Measurements from ENCODE around the gene CST3. TPM values are rescaled to one million over a fixed set of nuclear protein-coding genes. Genes with fewer than 3 reads are reported as not detected.
"Not testable (repeated sequence)": the region's sequence is repeated elsewhere in the genome, so short reads cannot be mapped to it uniquely, and the experiment has no call there.

The CST3 gene
- total RNA-seq, 4 donors from 2014 or later, result 1,253 to 2,184 (median 1,709) TPM

GRCh38 chr20:23639490-23639958 lies 1.8 kb upstream of the CST3 start:
- H3K27me3 ChIP-seq, result no peaks in the 10 kb centered on the region
- H3K27ac ChIP-seq (replicated peaks in 1 of 4), result no peak overlapping the region
- intact Hi-C loops (cut with DNase I), result no loop called here
- no peak overlapping the region for H3K4me3 ChIP-seq
- no peaks in the 10 kb centered on the region for H3K9me3 ChIP-seq
- TF ChIP-seq POLR2A (IDR thresholded peaks at IDR 0.05; ENCODE audit: low read depth) (no peak), POLR2AphosphoS5 (IDR thresholded peaks at IDR 0.05) (no peak), CTCF (IDR thresholded peaks at IDR 0.05) (no peak), EP300 (IDR thresholded peaks at IDR 0.05) (no peak)
- peak; percentile 89 for DNase-seq (ENCODE audit: extremely low spot score)
- peaks cover 0 to 8% (median 7%) of the 10 kb centered on the region in 4 donors for H3K36me3 ChIP-seq
- 76% methylated on average over 8 of the region's 8 CpGs for WGBS
- H3K4me1 ChIP-seq, result peaks cover 27 to 57% (median 43%) of the 10 kb centered on the region in 4 donors

- Histone ChIP-seq H3K9me3 (no peaks in the 10 kb centered on the region), H3K4me1 (peaks cover 30 to 67% (median 56%) of the 10 kb centered on the region in 4 donors), H3K4me3 (peak overlapping the region in 2 of 4 donors; percentile 80 to 84), H3K27me3 (no peaks in the 10 kb centered on the region), H3K36me3 (peaks cover 6 to 20% (median 18%) of the 10 kb centered on the region in 4 donors), H3K27ac (replicated peaks in 1 of 4) (peak overlapping the region; percentile 40 to 97 (median 94))
- DNase-seq (ENCODE audit: extremely low spot score), result no peak
- TF ChIP-seq EP300 (IDR thresholded peaks at IDR 0.05) (no peak), CTCF (IDR thresholded peaks at IDR 0.05) (no peak), POLR2AphosphoS5 (IDR thresholded peaks at IDR 0.05) (no peak), POLR2A (IDR thresholded peaks at IDR 0.05; ENCODE audit: low read depth) (no peak)
- intact Hi-C loops (cut with DNase I), result no loop called here
- WGBS, result 75% methylated on average over 9 of the region's 9 CpGs
These were observed 554 bp upstream of the CST3 start for GRCh38 chr20:23638309-23638708.

- DNase-seq (ENCODE audit: extremely low spot score), result no peak
- no peaks in the 10 kb centered on the region for H3K9me3 ChIP-seq
- H3K4me3 ChIP-seq, result peak overlapping the region; percentile 80 to 84 (median 82)
- intact Hi-C loops (cut with DNase I), result no loop called here
- TF ChIP-seq EP300 (IDR thresholded peaks at IDR 0.05), result no peak
- no peak for TF ChIP-seq POLR2AphosphoS5 (IDR thresholded peaks at IDR 0.05)
- TF ChIP-seq POLR2A (IDR thresholded peaks at IDR 0.05; ENCODE audit: low read depth), result no peak
- no peak for TF ChIP-seq CTCF (IDR thresholded peaks at IDR 0.05)
- 19% methylated on average over 4 of the region's 4 CpGs for WGBS
- peaks cover 25 to 67% (median 57%) of the 10 kb centered on the region in 4 donors for H3K4me1 ChIP-seq
- H3K27me3 ChIP-seq, result no peaks in the 10 kb centered on the region
- H3K27ac ChIP-seq (replicated peaks in 1 of 4), result peak overlapping the region; percentile 92 to 97 (median 96)
- H3K36me3 ChIP-seq, result peaks cover 14 to 34% (median 32%) of the 10 kb centered on the region in 4 donors
These were observed 860 bp downstream of the CST3 start for GRCh38 chr20:23636908-23637281.

GRCh38 chr20:23636182-23636907 lies 1.4 kb downstream of the CST3 start:
- Histone ChIP-seq H3K36me3 (peaks cover 14 to 40% (median 35%) of the 10 kb centered on the region in 4 donors), H3K9me3 (no peaks in the 10 kb centered on the region), H3K4me1 (peaks cover 25 to 67% (median 55%) of the 10 kb centered on the region in 4 donors), H3K4me3 (peak overlapping the region; percentile 80 to 84 (median 82)), H3K27me3 (no peaks in the 10 kb centered on the region), H3K27ac (replicated peaks in 1 of 4) (peak overlapping the region; percentile 92 to 97 (median 96))
- no peak for TF ChIP-seq EP300 (IDR thresholded peaks at IDR 0.05)
- no peak for TF ChIP-seq POLR2AphosphoS5 (IDR thresholded peaks at IDR 0.05)
- TF ChIP-seq POLR2A (IDR thresholded peaks at IDR 0.05; ENCODE audit: low read depth), result no peak
- TF ChIP-seq CTCF (IDR thresholded peaks at IDR 0.05), result no peak
- 64% methylated on average over 13 of the region's 19 CpGs for WGBS
- DNase-seq (ENCODE audit: extremely low spot score), result peak; percentile 91
- intact Hi-C loops (cut with DNase I), result no loop called here

GRCh38 chr20:23635768-23636090 lies 2.0 kb downstream of the CST3 start:
- peak overlapping the region; percentile 92 to 97 (median 96) for H3K27ac ChIP-seq (replicated peaks in 1 of 4)
- H3K4me1 ChIP-seq, result peaks cover 22 to 65% (median 57%) of the 10 kb centered on the region in 4 donors
- intact Hi-C loops (cut with DNase I); H3K9me3 ChIP-seq; H3K27me3 ChIP-seq; DNase-seq (ENCODE audit: extremely low spot score): not testable (repeated sequence)
- WGBS, result 36% methylated on average over 1 of the region's 2 CpGs
- peak overlapping the region; percentile 80 to 84 (median 82) for H3K4me3 ChIP-seq
- H3K36me3 ChIP-seq, result peaks cover 14 to 40% (median 35%) of the 10 kb centered on the region in 4 donors
